ENCODE data around the gene CENPQ. TPM values are rescaled to one million over a fixed set of nuclear protein-coding genes. Genes with fewer than 3 reads are reported as not detected.

The CENPQ gene
- 10 to 100 TPM; 20.5 to 21.4 TPM for total RNA-seq

- CTCF ChIA-PET, result no interaction called here
- DNase-seq, result peak; percentile 95
- H3K4me1 Mint-ChIP-seq (ENCODE audit: low read depth), result peaks cover 31% of the 10 kb centered on the region
- peak within 1 kb of the TSS; percentile 97 for H3K4me3 Mint-ChIP-seq
- H3K9me3 Mint-ChIP-seq, result no peaks in the 10 kb centered on the region
- peaks cover 3% of the 10 kb centered on the region for H3K36me3 Mint-ChIP-seq
- no peaks in the 10 kb centered on the region for H3K27me3 Mint-ChIP-seq
- H3K27ac Mint-ChIP-seq, result peak within 1 kb of the TSS; percentile 87
- POLR2A ChIA-PET, result no interaction called here
- intact Hi-C loops (cut with micrococcal nuclease), result loop anchor here (2.0 to 5.0 kb wide), 2 partner anchors 88 to 1986 kb away; partner anchors contain the start of genes C6orf141 and CD2AP
These were observed at the start of gene CENPQ, which contains the start of gene MMUT for GRCh38 chr6:49462927-49463611. CENPQ (plus strand) TSS chr6:49463370; CDS start chr6:49470177, 6,807 bp downstream. MMUT (minus strand) TSS chr6:49463253; CDS start chr6:49459466, 3,787 bp downstream.

GRCh38 chr6:49415358-49415757, 47.8 kb upstream of the CENPQ start:
- ChIA-PET POLR2A (no interaction called here), CTCF (no interaction called here)
- intact Hi-C loops (cut with micrococcal nuclease), result no loop called here
- H3K36me3 Mint-ChIP-seq, result no peaks in the 10 kb centered on the region
- DNase-seq, result no peak
- H3K27me3 Mint-ChIP-seq, result peaks cover 3% of the 10 kb centered on the region
- no peaks in the 10 kb centered on the region for H3K4me1 Mint-ChIP-seq (ENCODE audit: low read depth)
- no peak overlapping the region for H3K4me3 Mint-ChIP-seq
- no peaks in the 10 kb centered on the region for H3K9me3 Mint-ChIP-seq
- H3K27ac Mint-ChIP-seq, result no peak overlapping the region

GRCh38 chr6:49416195-49416594, 47.0 kb upstream of the CENPQ start:
- no peak for DNase-seq
- Mint-ChIP-seq H3K36me3 (no peaks in the 10 kb centered on the region), H3K27me3 (peaks cover 3% of the 10 kb centered on the region), H3K27ac (no peak overlapping the region), H3K4me1 (ENCODE audit: low read depth) (no peaks in the 10 kb centered on the region), H3K9me3 (no peaks in the 10 kb centered on the region), H3K4me3 (no peak overlapping the region)
- ChIA-PET POLR2A (no interaction called here), CTCF (no interaction called here)
- intact Hi-C loops (cut with micrococcal nuclease), result no loop called here

- intact Hi-C loops (cut with micrococcal nuclease), result no loop called here
These were observed 39.4 kb upstream of the CENPQ start for GRCh38 chr6:49423817-49424216.

GRCh38 chr6:49430187-49430586, 33.0 kb upstream of the CENPQ start:
- CTCF ChIA-PET, result interaction anchor here (1.0 to 1.1 kb wide), 2 partner anchors 20 to 1642 kb away, joined by 3 read pairs; no protein-coding TSS in a partner anchor
- H3K27me3 Mint-ChIP-seq, result no peaks in the 10 kb centered on the region
- H3K9me3 Mint-ChIP-seq, result no peaks in the 10 kb centered on the region
- no peak for DNase-seq
- no peaks in the 10 kb centered on the region for H3K4me1 Mint-ChIP-seq (ENCODE audit: low read depth)
- peaks cover 33% of the 10 kb centered on the region for H3K36me3 Mint-ChIP-seq
- no peak overlapping the region for H3K27ac Mint-ChIP-seq
- no peak overlapping the region for H3K4me3 Mint-ChIP-seq
- intact Hi-C loops (cut with micrococcal nuclease), result no loop called here
- POLR2A ChIA-PET, result no interaction called here

More at GRCh38 chr6:49423817-49424216, 39.4 kb upstream of the CENPQ start:
- Mint-ChIP-seq H3K27ac (no peak overlapping the region), H3K4me3 (no peak overlapping the region), H3K4me1 (ENCODE audit: low read depth) (no peaks in the 10 kb centered on the region), H3K27me3 (no peaks in the 10 kb centered on the region), H3K9me3 (no peaks in the 10 kb centered on the region), H3K36me3 (peaks cover 11% of the 10 kb centered on the region)
- CTCF ChIA-PET, result no interaction called here
- no peak for DNase-seq
- POLR2A ChIA-PET, result no interaction called here

GRCh38 chr6:49430866-49431265, 32.3 kb upstream of the CENPQ start:
- DNase-seq, result no peak
- ChIA-PET CTCF (interaction anchor here (1.0 kb wide), 1 partner anchor 21 kb away, joined by 3 read pairs; no protein-coding TSS in a partner anchor), POLR2A (no interaction called here)
- H3K27me3 Mint-ChIP-seq, result no peaks in the 10 kb centered on the region
- H3K9me3 Mint-ChIP-seq, result no peaks in the 10 kb centered on the region
- H3K4me3 Mint-ChIP-seq, result no peak overlapping the region
- H3K4me1 Mint-ChIP-seq (ENCODE audit: low read depth), result no peaks in the 10 kb centered on the region
- intact Hi-C loops (cut with micrococcal nuclease), result no loop called here
- H3K27ac Mint-ChIP-seq, result no peak overlapping the region
- peaks cover 40% of the 10 kb centered on the region for H3K36me3 Mint-ChIP-seq

- Mint-ChIP-seq H3K36me3 (peaks cover 20% of the 10 kb centered on the region), H3K27ac (no peak overlapping the region), H3K4me3 (no peak overlapping the region), H3K4me1 (ENCODE audit: low read depth) (no peaks in the 10 kb centered on the region), H3K9me3 (no peaks in the 10 kb centered on the region), H3K27me3 (no peaks in the 10 kb centered on the region)
- POLR2A ChIA-PET, result interaction anchor here (0.6 kb wide), 1 partner anchor 27 kb away, joined by 3 read pairs; no protein-coding TSS in a partner anchor
- DNase-seq, result no peak
- intact Hi-C loops (cut with micrococcal nuclease), result no loop called here
- CTCF ChIA-PET, result interaction anchor here (1.2 kb wide), 1 partner anchor 398 kb away, joined by 7 read pairs; no protein-coding TSS in a partner anchor
These were observed 9.9 kb upstream of the CENPQ start for GRCh38 chr6:49453221-49453620.

- Mint-ChIP-seq H3K9me3 (no peaks in the 10 kb centered on the region), H3K27ac (no peak overlapping the region), H3K4me1 (ENCODE audit: low read depth) (peaks cover 2% of the 10 kb centered on the region), H3K36me3 (peaks cover 13% of the 10 kb centered on the region), H3K27me3 (no peaks in the 10 kb centered on the region), H3K4me3 (no peak overlapping the region)
- POLR2A ChIA-PET, result no interaction called here
- intact Hi-C loops (cut with micrococcal nuclease), result no loop called here
- DNase-seq, result no peak
- CTCF ChIA-PET, result interaction anchor here (0.5 to 1.3 kb wide), 3 partner anchors 23 to 77 kb away, joined by 3 read pairs; no protein-coding TSS in a partner anchor
These were observed 8.1 kb upstream of the CENPQ start for GRCh38 chr6:49454787-49455709.

- no peak overlapping the region for H3K27ac Mint-ChIP-seq
- POLR2A ChIA-PET, result no interaction called here
- H3K27me3 Mint-ChIP-seq, result no peaks in the 10 kb centered on the region
- no peak overlapping the region for H3K4me3 Mint-ChIP-seq
- no peak for DNase-seq
- intact Hi-C loops (cut with micrococcal nuclease), result no loop called here
- H3K4me1 Mint-ChIP-seq (ENCODE audit: low read depth), result peaks cover 13% of the 10 kb centered on the region
- H3K36me3 Mint-ChIP-seq, result peaks cover 9% of the 10 kb centered on the region
- CTCF ChIA-PET, result no interaction called here
- no peaks in the 10 kb centered on the region for H3K9me3 Mint-ChIP-seq
These were observed 5.4 kb upstream of the CENPQ start for GRCh38 chr6:49457771-49458170.

- H3K4me3 Mint-ChIP-seq, result peak overlapping the region; percentile 97
- intact Hi-C loops (cut with micrococcal nuclease), result loop anchor here (2.0 to 5.0 kb wide), 2 partner anchors 89 to 1985 kb away; partner anchors contain the start of genes C6orf141 and CD2AP
These were observed 1.1 kb upstream of the CENPQ start for GRCh38 chr6:49462071-49462470.

GRCh38 chr6:49462599-49462926, 607 bp upstream of the CENPQ start:
- Mint-ChIP-seq H3K27me3 (no peaks in the 10 kb centered on the region), H3K4me3 (peak overlapping the region; percentile 97), H3K27ac (peak overlapping the region; percentile 87), H3K4me1 (ENCODE audit: low read depth) (peaks cover 31% of the 10 kb centered on the region), H3K36me3 (peaks cover 3% of the 10 kb centered on the region), H3K9me3 (no peaks in the 10 kb centered on the region)
- POLR2A ChIA-PET, result no interaction called here
- intact Hi-C loops (cut with micrococcal nuclease), result loop anchor here (2.0 to 5.0 kb wide), 2 partner anchors 88 to 1985 kb away; partner anchors contain the start of genes C6orf141 and CD2AP
- DNase-seq, result no peak
- CTCF ChIA-PET, result interaction anchor here (0.7 kb wide), 1 partner anchor 53 kb away, joined by 4 read pairs; no protein-coding TSS in a partner anchor

More at GRCh38 chr6:49462071-49462470, 1.1 kb upstream of the CENPQ start:
- no peak for DNase-seq
- no peaks in the 10 kb centered on the region for H3K27me3 Mint-ChIP-seq
- ChIA-PET CTCF (interaction anchor here (0.7 kb wide), 1 partner anchor 52 kb away, joined by 4 read pairs; no protein-coding TSS in a partner anchor), POLR2A (no interaction called here)
- H3K36me3 Mint-ChIP-seq, result peaks cover 3% of the 10 kb centered on the region
- H3K9me3 Mint-ChIP-seq, result no peaks in the 10 kb centered on the region
- H3K4me1 Mint-ChIP-seq (ENCODE audit: low read depth), result peaks cover 31% of the 10 kb centered on the region
- peak overlapping the region; percentile 21 for H3K27ac Mint-ChIP-seq

GRCh38 chr6:49463612-49463967, 420 bp downstream of the CENPQ start:
- POLR2A ChIA-PET, result no interaction called here
- Mint-ChIP-seq H3K4me3 (peak overlapping the region; percentile 97), H3K4me1 (ENCODE audit: low read depth) (peaks cover 31% of the 10 kb centered on the region), H3K9me3 (no peaks in the 10 kb centered on the region), H3K27me3 (no peaks in the 10 kb centered on the region), H3K27ac (peak overlapping the region; percentile 87), H3K36me3 (peaks cover 3% of the 10 kb centered on the region)
- intact Hi-C loops (cut with micrococcal nuclease), result loop anchor here (2.0 to 5.0 kb wide), 2 partner anchors 87 to 1986 kb away; partner anchors contain the start of genes C6orf141 and CD2AP
- CTCF ChIA-PET, result no interaction called here
- DNase-seq, result no peak
